GM18511 (cell line): ENCODE results near the gene KIF16B.

Experiments used
- ATAC-seq: cut with Tn5 transposase; IDR thresholded peaks from one replicate; pipeline ENCODE4 v1.9.1; 2021; ENCODE audit warnings: mild to moderate bottlenecking, moderate library complexity; ENCODE audit not compliant: unreplicated experiment

KIF16B gene, protein sequence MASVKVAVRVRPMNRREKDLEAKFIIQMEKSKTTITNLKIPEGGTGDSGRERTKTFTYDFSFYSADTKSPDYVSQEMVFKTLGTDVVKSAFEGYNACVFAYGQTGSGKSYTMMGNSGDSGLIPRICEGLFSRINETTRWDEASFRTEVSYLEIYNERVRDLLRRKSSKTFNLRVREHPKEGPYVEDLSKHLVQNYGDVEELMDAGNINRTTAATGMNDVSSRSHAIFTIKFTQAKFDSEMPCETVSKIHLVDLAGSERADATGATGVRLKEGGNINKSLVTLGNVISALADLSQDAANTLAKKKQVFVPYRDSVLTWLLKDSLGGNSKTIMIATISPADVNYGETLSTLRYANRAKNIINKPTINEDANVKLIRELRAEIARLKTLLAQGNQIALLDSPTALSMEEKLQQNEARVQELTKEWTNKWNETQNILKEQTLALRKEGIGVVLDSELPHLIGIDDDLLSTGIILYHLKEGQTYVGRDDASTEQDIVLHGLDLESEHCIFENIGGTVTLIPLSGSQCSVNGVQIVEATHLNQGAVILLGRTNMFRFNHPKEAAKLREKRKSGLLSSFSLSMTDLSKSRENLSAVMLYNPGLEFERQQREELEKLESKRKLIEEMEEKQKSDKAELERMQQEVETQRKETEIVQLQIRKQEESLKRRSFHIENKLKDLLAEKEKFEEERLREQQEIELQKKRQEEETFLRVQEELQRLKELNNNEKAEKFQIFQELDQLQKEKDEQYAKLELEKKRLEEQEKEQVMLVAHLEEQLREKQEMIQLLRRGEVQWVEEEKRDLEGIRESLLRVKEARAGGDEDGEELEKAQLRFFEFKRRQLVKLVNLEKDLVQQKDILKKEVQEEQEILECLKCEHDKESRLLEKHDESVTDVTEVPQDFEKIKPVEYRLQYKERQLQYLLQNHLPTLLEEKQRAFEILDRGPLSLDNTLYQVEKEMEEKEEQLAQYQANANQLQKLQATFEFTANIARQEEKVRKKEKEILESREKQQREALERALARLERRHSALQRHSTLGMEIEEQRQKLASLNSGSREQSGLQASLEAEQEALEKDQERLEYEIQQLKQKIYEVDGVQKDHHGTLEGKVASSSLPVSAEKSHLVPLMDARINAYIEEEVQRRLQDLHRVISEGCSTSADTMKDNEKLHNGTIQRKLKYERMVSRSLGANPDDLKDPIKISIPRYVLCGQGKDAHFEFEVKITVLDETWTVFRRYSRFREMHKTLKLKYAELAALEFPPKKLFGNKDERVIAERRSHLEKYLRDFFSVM (N-terminal part only)

DNA sequence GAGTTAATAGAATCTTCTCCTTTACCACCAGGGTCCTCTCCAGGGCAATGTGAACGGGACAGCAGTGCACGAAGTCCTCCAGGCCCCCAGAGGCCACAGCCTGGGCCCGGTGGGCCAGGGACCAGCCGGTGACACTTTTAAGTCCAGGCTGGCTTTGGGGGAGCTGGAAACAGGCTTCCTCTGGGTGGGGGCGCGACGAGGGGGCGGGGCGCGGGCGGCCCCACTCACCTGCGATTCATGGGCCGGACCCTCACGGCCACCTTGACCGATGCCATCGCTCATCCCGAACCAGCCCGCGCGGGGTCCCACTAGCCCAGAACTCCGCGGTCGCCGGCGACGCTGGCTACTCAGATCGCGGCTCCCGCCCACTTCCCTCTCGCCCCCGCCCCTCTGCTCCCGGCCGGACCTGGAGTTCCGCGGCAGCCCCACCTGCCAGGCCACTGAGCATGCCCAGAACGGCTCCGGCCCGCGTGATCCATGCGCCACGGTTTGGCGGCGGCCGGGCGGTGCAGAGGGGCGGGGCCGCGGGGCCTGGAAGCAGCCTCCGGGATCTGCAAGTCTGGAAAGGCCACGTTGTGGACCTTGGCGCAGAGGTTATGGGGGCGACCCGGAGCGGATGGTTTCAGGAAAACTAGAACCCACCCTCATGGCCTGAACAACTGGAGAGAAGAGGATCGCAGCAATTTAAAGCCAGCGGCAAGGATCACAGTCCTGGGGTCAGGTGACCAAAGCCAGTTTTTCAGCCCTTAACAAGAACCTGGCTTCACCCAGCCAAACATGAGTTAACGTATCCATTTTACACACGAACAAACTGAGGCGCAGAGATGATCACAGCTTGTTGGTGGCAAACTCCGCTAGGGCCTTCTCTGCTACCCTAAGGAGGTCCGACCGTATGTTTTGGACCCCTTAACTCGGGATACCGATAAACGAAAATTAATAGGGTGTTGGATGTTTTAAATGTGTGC lies at the start of gene KIF16B:
Gene KIF16B (minus strand): TSS at position 448 of the 965 bp plus-strand sequence. CDS start 173 bp downstream, at position 275.
- ATAC-seq = peak; percentile 84

DNA sequence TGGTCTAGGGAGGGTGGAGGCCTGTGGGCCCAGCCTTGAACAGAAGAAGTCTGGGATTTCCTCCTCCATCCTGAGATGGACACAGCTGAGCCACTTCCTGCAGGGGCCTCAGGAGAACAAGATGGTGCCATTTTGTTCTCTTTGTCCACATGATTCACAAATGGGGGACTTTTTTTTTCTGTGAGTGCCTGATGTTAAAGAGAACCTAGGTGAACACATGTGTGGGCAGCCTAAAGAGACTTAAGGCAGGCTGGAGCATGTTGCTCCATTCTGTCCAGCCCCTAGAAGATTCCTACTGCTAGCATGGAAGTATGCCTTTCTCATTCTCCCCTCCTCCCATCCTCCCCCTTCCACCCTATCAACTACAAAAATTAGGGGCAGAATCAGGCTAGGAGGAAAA lies 49.3 kb upstream of the KIF16B start:
- no peak for ATAC-seq

GRCh38 chr20:16621435-16622141 lies 48.3 kb upstream of the KIF16B start:
- no peak for ATAC-seq

GRCh38 chr20:16620961-16621360 lies 47.7 kb upstream of the KIF16B start:
- no peak for ATAC-seq

GRCh38 chr20:16619953-16620352 lies 46.7 kb upstream of the KIF16B start:
- no peak for ATAC-seq

GRCh38 chr20:16617056-16617455 lies 43.8 kb upstream of the KIF16B start:
- no peak for ATAC-seq

GRCh38 chr20:16616317-16616716 lies 43.1 kb upstream of the KIF16B start:
- no peak for ATAC-seq

DNA sequence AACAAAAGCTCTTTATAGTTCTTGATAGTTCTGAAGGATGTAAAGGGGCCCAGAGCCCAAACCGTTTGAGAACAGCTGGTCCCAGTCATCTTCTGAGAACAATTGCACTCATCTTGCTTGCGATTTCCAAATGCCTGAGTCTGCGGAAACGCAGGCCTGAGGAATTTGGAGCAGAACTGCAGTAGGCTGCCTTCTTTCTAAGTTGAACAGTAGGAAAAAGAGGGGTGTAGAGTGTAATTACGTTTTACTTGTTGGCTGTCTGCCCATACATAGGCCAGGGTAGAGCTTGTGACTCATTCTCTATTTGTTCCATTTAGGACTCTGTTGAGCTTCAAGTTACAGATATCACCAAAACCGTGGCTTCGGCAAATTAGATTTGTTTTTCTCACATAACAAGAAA lies 42.0 kb upstream of the KIF16B start:
- no peak for ATAC-seq

GRCh38 chr20:16613954-16614353 lies 40.7 kb upstream of the KIF16B start:
- no peak for ATAC-seq

DNA sequence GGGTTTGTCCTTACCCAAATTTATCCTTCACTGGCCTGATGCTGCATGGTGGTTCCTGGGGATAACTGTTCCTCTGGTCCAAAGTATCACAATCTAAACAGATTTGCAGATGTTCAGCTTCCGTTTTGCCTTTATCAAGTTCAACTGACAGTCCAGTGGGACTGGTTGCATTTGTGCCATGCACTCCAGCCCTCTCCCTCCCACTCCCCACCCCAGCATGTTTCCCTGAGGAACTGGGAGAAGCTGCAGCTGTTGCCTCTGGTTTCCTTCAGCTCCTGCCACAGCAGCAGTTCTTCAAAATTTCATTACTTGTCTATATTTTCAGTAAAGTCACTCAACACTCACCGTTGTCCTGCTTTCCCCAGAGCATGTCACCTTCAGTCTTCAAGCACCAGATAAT lies 39.5 kb upstream of the KIF16B start:
- no peak for ATAC-seq

DNA sequence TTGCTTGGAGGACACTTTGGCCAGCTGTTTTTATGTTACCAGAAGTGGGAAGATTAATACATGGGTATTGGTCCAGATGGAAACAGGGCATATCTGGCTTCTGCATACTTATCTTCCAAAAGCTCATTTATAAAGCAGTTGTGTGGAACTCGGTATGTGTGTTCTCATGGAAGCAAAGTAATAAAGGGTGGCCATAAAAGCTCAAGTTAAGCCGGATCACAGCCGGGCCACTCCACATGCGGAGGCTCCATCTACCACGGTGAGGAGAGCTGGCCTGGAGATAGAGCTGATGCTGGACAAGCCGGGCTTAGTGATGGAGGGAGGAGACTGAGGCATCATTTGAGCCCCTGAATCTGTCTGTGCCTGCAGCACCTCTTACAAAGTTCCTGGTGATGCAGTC lies 38.6 kb upstream of the KIF16B start:
- no peak for ATAC-seq

DNA sequence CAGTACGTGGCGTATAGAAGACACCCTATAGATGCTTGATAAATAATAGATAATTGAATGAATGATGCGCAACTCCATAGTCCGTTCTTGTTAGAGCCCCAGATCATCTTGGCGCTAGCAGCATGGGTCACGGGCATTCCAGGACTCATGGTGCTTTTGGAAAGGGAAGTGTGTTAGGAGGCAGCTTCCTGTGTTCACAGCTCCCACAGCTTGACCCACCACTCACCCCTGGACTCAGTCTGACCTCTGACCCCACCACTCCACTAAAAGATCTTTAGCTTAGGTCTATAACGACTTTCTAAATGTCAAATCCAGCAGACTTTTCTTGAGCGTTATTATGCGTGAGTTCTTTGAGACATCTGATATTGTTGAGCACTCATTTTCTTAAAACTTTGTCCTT lies 35.8 kb upstream of the KIF16B start:
- no peak for ATAC-seq

- no peak for ATAC-seq
Measured at GRCh38 chr20:16608277-16608650, 35.0 kb upstream of the KIF16B start.

DNA sequence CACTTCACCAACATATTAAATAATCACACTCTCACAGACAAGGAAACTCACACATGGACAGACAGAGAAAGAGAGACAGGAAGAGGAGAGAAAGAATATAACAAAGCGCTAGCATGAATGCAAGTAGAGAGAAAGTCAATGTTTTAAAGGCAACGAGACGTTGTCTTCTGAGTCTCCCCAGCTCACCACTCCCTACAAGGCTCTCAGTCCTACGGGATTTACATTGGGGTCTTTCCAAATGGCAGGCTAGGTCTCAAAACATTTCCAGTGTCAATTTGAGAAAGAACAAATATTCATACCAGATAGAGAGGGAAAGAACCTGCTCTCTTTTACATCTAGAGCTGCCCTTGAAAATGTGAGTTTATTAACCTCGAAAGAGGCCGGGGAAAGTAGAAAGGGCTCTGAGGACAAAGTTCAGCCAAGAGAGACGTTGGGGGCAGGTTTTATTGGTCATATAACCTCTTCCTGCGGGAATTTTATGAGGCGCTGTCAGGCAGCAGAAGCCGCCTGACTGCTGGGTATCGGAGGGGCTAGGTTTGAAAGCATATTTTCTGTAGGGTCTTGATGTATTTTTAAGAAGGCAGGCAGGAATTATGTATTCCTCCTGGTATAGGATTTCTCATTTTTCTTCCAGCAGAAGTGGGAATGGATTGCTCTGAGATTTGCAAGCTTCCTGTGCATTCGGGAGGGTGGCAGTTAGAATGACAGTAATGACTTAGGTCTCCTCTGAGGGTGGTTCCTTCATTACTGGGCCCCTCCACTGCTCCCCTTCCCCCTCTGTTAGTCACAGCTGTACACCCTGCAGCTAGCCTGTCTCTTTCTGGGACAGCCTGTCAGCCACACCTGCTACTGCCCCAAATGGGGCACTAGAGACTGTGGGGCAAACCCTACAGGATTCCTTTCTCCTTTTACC lies 34.4 kb upstream of the KIF16B start:
- no peak for ATAC-seq

GRCh38 chr20:16606468-16607070 lies 33.3 kb upstream of the KIF16B start:
- ATAC-seq = no peak

GRCh38 chr20:16601047-16601446 lies 27.8 kb upstream of the KIF16B start:
- ATAC-seq = no peak

DNA sequence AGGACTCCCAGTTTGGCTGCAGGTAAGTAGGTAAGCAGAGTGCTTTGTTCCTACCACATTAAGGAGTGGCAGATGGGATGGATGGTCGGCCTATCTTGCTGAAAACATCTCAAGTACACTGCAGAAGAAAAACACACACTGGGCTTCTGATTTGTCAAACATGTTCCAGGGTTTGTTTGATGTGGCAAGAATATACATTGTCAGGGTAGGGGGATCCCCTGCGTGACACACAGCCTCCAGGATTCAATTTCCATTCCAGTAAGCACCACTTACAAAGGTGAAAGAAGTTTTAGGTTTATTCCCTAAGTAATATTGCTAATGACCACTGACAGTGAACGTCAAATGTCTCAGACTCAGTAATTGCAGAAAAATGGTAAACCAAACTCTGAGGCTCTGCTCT lies 26.0 kb upstream of the KIF16B start:
- no peak for ATAC-seq

- ATAC-seq = no peak
Measured at GRCh38 chr20:16596991-16597390, 23.7 kb upstream of the KIF16B start.
